HG02938 (cell line): ENCODE data around the gene CFAP65.

ENCODE experiments used
- ATAC-seq: cut with Tn5 transposase; IDR thresholded peaks from one replicate; pipeline ENCODE4 v1.9.1; 2021; ENCODE audit warnings: mild to moderate bottlenecking, moderate library complexity; ENCODE audit not compliant: unreplicated experiment

Gene CFAP65, protein sequence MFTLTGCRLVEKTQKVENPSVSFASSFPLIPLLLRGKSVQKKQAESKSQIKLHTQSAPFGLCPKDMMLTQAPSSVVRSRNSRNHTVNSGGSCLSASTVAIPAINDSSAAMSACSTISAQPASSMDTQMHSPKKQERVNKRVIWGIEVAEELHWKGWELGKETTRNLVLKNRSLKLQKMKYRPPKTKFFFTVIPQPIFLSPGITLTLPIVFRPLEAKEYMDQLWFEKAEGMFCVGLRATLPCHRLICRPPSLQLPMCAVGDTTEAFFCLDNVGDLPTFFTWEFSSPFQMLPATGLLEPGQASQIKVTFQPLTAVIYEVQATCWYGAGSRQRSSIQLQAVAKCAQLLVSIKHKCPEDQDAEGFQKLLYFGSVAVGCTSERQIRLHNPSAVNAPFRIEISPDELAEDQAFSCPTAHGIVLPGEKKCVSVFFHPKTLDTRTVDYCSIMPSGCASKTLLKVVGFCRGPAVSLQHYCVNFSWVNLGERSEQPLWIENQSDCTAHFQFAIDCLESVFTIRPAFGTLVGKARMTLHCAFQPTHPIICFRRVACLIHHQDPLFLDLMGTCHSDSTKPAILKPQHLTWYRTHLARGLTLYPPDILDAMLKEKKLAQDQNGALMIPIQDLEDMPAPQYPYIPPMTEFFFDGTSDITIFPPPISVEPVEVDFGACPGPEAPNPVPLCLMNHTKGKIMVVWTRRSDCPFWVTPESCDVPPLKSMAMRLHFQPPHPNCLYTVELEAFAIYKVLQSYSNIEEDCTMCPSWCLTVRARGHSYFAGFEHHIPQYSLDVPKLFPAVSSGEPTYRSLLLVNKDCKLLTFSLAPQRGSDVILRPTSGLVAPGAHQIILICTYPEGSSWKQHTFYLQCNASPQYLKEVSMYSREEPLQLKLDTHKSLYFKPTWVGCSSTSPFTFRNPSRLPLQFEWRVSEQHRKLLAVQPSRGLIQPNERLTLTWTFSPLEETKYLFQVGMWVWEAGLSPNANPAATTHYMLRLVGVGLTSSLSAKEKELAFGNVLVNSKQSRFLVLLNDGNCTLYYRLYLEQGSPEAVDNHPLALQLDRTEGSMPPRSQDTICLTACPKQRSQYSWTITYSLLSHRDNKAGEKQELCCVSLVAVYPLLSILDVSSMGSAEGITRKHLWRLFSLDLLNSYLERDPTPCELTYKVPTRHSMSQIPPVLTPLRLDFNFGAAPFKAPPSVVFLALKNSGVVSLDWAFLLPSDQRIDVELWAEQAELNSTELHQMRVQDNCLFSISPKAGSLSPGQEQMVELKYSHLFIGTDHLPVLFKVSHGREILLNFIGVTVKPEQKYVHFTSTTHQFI (N-terminal part only)

DNA sequence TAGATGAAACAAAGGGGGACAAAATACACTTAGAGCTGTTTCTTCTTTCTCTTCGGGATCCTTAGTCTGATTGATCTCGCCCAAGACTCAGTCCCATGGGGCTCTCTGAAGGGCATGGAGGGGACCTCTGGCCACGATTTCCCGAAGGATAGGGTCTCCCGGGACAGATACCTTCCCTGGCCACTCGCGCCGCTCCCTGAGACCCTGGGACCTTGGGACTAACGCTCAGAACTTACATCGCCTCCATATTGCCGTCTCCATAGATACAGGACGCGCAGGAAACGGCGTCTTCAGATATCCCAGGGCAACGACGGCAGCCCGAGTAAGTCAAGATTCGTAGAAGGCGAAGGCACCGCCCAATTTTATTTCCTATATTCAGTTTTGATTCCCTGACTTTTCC, at the start of gene CFAP65:
CFAP65 (minus strand) TSS at position 265 of the 400 bp plus-strand sequence. CDS start 2,468 bp downstream, outside the sequence.
- ATAC-seq = no peak

DNA sequence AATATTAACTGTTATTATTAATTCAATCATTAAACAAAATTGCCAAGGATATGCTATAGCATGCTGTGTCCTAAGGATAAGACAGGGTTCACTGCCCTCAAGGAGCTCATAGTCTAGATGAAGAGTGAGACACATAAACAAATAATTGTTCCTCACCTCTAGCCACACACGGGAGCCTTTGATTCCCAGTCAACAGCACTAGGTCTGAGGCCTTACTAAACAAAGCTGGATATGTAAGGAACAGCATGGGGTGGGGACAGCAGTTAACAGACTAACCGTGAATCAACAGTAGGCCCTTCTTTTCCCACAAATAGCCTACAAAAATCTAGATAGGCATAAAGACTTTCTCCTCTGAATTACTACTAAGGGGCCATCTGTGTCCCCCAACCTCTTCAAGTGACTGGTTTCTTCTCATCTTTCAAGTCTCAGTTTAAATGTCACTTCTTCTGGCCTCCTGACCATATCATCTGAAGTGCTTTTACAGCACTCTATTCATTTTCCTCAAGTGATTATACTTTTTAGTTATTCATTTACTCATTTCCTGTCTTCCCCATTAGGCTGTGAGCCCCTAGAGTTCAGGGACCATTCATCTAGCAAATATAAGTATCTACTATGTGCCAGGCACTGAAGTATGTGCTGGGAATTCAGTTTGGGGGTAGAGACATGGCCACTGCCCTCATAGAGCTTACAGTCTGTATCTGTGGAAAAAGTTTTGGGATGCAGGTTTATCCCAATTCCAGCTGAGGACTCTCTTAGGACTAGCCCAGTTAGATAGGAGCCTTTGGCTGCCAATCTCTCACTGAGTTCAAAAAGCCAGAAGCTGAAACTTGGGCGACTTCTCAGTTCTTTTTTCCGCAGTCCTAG, 49.4 kb upstream of the CFAP65 start:
- no peak for ATAC-seq

DNA sequence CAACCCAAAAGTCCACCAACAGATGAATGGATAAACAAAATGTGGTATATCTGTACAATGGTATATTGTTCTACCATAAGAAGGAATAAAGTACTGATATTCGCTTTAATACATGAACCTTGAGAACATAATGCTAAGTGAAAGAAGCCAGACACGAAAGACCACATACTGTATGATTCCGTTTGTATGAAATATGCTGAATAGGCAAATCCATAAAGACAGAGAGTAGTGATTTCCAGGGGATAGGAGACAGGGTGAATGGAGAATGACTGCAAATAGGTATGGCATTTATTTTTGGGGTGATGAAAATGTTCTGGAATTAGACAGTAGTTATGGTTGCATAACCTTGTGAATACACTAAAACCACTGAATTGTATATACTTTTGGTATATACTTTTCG, 48.0 kb upstream of the CFAP65 start:
- ATAC-seq = no peak

DNA sequence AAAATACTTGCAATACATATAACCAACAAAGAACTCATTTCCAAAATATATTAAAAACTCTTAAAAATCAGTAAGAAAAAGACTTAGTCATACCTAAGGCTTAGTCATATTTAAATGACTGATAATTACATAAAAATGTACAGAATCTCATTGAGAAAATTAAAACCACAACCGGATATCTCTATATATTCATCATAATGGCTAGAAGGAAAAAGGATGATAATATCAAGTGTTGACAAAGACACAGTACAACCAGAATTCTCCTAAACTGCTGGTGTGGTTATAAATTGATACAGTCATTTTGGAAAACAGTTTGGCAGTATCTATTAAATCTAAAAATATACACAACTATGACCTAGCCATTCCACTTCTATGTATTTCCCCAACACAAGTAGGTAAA, 46.5 kb upstream of the CFAP65 start:
- ATAC-seq = no peak

DNA sequence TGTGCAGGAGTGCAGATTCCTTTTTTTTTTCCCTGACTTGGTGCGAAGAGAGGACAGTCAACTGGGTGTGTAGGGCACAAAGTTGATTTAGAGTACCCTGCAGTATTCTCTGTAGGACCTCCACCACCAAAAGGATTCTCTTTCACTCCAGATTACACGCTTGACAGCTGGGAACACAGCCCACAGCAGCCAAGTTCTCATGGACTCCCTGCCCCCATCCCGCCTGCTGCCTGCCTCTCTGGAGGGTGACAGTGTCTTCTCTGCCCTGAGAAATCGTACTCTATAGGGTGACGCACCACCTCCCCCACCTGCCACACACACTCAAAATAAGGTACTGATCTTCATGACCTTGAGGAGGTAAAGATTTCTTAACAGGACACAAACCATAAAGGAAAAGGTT, 46.0 kb upstream of the CFAP65 start:
- no peak for ATAC-seq

DNA sequence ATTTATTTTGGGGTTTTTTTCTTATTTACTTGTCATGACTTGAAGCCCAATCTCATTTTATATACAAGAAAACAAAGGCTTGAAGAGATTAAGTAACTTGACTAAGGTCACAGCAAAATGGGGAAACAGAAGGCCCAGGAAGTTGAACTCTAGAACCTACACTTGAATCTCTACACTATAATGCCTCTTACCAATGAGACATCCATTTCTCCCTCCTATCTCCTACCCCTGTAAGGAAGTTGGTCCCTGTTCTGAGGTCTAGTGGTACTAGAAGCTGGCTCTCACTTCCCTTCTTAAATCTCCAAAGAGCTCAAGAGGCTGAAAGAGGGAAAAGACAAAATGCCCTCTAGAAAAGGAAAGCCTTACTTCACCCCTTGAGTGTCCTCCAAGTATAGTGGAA, 44.9 kb upstream of the CFAP65 start:
- no peak for ATAC-seq

DNA sequence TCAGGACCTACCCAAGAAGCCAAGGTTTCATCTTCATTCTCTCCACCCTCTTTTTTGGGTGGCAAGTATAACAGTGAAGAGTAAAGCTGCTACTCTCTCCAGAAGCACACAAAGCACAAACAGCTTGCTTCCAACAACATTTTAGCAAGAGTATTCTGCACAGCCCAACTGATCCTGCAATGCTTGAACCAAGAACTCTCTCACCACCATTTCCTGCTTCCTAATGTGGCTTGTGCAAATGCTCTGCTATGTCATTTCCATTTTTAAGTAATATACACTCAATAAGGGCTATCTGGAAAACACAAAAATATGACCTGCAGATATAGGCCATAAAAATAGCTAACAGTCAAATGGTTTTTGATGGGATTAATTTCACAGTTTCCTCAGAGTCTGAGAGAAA, 43.5 kb upstream of the CFAP65 start:
- ATAC-seq = no peak

DNA sequence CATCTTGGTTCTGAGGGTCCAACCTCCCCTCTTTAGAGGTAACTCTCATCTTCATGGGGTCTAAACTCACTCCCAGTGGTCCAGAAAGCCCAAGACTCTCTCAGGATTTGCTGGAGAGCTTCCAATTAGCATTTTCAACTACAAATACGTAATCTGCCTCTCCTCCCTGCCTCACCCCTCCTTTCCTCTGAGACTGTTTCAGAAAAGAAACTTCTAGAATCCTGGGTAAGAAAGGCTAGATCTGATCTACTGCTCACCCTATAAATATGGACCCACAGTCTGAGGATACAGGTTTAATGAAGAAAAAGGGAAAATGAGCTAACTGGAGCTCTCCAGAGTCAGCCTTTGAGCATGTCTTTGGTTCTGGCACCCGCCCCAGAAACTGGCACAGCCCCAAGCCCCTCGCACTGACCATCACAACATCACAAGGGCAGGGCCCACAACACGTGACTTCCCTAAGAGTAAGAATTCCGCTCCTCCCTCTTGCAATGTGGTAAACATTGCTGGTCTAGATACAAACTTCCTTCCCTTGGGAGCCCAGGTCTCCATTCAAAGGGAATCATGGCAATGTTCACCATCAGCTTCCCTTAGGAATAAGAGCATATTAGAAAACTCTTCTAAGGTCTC, 41.1 kb upstream of the CFAP65 start:
- no peak for ATAC-seq

DNA sequence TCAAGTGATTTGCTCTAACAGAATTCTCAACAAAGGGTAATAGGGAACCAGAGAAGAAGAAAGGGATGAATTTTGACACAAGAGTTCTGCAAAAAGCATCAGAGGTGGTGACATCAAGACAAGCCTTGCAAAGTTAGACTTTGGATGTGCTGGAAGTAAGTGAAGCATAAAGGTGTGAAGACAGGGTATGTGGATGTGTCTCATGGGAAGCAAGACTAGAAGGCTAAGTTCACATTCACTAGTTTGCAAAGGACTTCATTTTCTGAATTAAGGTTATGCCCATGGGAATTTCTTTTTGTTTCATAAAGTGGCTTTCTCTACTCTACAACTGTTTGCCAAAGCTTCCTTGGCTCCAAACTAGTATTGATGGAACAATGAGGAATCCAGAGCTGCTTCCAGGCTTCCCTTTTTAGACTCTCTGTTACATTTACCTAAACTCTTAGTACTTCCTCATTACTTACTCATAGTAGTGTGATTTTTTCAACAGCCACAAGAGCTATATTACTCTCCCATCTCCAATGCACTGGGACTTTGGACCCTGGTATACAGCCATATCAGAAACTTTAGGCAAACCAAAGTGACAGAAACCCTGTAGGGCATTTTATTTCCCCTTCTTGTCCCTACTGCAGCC, 40.5 kb upstream of the CFAP65 start:
- ATAC-seq = no peak

DNA sequence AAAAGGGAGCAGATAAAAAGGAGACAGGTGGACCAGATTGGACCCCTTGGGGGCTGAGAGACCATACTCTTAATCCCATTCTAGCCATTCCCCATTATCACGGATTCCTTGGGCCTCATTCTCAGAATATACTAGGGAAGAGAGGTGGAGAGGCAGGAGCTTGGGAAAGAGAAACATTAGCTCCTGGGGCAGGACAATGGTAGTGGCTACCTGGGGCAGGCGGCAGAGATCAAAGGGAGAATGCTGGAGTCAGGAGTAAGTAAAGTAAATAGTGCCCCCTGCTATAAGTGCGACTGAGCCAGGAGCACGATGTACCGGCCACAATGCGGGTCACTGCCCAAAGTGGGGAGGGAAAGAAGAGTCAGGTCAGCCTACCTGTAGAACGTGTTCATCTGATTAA, 39.8 kb upstream of the CFAP65 start:
- ATAC-seq = no peak

DNA sequence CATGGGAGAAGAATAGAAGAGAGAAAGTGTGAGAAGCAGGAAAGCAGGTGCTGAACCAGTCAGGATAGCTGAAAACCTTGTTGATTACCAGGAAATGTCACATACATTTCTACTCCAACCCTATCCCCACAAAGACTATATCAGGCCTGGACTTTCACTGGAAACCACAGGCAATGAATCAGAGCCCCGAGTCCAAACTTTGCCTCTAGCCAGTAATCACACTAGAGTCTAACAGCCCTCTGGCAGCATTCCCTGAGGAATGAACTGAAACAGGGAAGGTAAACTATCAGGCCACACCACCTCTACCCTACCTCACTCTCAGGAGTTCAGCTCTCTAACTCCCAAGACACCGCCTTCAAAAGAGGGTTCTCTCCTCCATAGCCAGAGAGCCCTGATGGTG, 38.1 kb upstream of the CFAP65 start:
- no peak for ATAC-seq

DNA sequence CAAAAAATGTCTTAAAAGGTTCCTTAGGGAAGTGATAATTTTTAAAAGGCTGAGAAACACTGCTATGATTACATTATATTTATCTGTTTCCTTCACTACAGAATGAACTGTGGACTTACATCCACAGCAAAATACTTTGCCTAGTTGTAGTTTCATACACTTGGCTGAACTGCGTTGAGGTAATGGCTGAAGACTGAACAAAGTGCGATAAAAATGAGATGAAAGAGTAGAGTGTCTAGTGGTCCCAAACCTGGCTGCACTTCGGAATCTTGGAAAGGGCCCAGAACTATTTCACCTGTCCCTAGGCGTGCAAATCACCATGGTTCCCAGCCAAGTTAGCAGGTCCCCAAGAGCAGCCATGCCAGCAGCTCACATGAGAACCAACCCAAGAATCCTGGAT, 37.6 kb upstream of the CFAP65 start:
- ATAC-seq = no peak

DNA sequence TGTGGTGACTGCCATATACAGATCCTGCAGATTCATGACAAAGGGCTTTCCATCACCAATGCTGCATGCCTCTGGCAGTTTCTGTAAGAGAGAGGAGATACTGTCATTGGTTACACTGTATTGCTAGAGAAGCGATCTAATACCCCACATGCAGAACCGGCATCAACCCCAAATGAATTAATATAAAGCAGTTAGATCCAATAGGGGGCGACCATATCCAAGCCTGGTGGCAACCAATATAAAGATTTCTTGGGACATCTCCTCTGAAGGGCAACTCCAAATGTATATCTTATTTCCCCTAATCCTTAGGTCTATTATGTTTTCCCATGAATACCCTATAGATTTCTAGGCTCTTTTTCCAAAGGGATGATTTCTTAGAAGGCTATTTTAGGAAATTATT, 36.8 kb upstream of the CFAP65 start:
- no peak for ATAC-seq

DNA sequence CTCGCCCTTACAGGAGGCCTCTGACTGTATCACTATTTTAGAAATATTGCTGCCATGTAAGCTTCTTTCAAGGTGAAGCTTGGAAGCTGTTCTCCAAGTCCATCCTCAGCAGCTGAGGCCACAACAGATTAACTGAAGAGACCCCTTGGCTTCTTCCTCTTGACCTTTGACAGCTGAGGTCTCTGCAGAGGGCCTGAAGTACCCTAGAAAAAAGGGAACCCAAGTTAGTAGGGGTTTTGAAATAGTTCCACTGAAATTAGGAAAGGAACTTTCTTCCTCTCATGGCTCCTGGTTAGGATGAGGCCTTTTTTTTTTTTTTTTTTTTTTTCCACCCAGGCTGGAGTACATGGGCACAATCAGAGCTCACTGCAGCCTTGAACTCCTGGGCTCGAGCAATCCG, 34.9 kb upstream of the CFAP65 start:
- no peak for ATAC-seq

DNA sequence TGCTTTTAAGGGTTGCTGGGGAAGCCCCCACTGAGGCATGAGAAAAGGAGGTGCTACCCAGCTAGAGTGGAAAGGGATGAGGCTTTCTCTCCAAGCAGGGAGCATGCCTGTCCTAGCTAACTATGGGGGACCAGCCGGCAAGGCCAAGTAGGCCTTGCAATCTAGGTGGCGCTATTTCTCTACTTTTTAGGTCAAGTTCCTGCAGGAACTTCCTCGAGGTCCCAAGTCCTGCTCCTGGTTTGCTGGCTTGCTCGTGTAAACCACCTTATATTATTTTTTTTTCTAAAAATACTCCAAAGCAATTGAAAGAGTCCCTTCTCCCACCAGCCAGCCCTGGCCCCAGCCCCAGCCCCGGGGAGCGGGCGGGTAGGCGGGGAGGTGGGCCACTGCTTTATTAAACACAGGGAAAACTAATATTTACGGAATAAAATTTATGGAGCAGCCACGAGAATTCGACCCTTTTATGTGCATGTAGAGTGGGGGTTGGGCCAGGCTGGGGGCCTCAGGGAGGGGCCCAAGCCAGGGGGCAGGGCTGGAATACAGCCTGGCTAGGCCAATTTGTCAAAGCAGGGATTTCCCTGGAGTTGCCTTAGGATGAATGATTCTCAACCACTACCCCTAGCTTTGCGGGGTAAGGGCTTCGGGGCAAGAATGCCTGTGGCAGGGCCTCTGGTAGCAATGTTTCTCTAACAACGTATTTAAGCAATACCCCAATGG, 32.3 kb upstream of the CFAP65 start:
- ATAC-seq = no peak

DNA sequence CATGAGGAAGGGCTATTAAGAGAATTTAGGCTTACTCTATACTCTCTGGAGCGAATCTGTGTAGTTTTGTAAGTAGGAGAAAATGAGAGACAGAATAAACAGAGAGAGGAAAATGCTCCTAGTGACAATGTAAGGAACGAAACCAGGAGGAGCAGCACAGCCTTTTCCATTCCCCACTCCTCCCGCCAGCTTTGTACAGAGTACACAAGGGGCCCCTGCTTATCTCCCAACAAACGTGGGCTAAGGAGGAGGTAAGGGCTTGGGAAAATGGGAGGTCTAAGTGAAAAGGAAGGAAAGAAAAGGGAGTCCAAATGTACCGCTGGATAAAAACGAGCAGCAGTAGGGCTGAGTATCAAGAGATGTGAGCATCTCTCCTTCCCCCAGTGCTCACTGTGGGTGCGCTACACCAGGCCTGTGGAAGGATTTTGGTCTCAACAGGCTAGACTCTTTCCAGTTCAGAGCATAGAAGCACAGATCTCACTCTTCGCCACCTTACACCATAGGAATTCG, 31.5 kb upstream of the CFAP65 start:
- ATAC-seq = no peak

DNA sequence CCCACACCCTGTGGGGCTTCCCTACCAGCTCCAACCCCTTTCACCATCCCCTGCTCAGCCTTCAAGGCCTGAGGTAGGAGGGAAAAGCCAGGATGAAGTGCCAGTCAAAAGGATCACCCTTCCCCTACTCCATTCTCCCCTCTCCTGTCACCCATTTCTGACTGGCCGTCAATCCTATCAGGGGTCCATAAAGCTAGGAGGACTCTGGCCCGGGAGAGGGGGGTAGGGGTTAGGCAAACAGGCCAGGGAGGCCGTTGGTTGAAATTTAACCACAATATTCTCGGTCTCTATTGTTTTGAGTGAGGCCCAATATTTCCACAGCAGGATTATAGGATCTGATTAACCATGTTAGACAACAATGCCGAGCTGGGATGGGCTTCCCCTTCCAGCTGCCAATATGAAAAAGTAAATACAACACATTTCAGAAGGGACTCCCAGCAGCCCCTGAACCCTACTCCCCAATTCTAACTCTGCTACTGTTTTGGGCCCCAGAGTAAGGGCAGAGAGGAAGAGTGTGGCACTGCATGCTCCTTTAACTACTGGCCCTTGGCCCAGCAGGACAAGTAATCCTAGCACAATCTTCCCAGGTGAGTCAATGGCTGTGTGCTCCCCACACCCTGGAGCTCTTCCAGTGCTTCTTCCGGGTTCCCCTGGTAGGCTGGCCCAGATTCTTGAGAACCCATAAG, 30.0 kb upstream of the CFAP65 start:
- no peak for ATAC-seq

DNA sequence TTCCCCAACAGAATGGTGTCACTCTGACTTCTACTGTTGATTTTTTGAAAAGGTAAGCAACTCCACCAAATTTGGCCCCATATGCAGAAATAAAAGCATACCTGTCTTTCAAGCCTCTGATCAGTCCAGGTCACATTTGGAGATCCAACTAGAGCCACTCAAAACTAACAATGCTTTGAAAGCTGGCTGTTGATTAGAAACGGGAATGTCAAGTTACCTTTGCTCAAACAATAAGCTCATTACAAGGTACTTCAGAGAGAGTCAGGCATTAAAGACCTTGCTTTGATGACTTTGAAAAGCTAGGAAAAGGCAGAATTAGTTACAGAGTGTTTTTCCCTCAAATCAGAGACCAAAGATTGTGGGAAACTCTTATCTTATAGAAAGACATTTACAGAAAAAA, 24.2 kb upstream of the CFAP65 start:
- ATAC-seq = no peak
